ENCODE measurements around the gene FBXL3. TPM values are rescaled to one million over a fixed set of nuclear protein-coding genes. Genes with fewer than 3 reads are reported as not detected.

Gene FBXL3
- total and polyA plus RNA-seq, 4 donors, result 10.2 to 60.4 (median 28.1) TPM

GRCh38 chr13:77016888-77017623 is 9.9 kb downstream of the FBXL3 start:
- Histone ChIP-seq H3K9ac (ENCODE audit: low read depth in 1 of 2, low read length in 2 of 2) (no peak overlapping the region), H3K27me3 (ENCODE audit: control insufficient read depth in 4 of 4, insufficient read depth in 4 of 4, low read length in 3 of 4) (no peaks in the 10 kb centered on the region), H3K4me1 (ENCODE audit: control insufficient read depth in 4 of 4, insufficient read depth in 4 of 4, low read length in 3 of 4) (peaks cover 0 to 4% (median 3%) of the 10 kb centered on the region in 4 donors), H3K4me3 (ENCODE audit: low read depth in 1 of 3, low read length in 3 of 3) (no peak overlapping the region), H3K27ac (ENCODE audit: low read depth in 1 of 2, low read length in 2 of 2) (no peak overlapping the region), H3K36me3 (ENCODE audit: control insufficient read depth in 4 of 4, insufficient read depth in 3 of 4, low read depth in 1 of 4, low read length in 3 of 4) (peaks cover 6 to 48% (median 36%) of the 10 kb centered on the region in 4 donors), H3K9me3 (ENCODE audit: control insufficient read depth in 4 of 4, low read length in 3 of 4) (no peaks in the 10 kb centered on the region)
- 94% methylated on average over 6 of the region's 6 CpGs for WGBS
- DNase-seq (ENCODE audit: low spot score), result no peak
- TF ChIP-seq FOXA1 (IDR thresholded peaks at IDR 0.05) (no peak), ATF3 (IDR thresholded peaks at IDR 0.05) (no peak), NR2F2 (IDR thresholded peaks at IDR 0.05) (no peak), MAX (IDR thresholded peaks at IDR 0.05) (no peak), EGR1 (IDR thresholded peaks at IDR 0.05; ENCODE audit: low read depth in 2 of 2) (no peak), TAF1 (conservative IDR thresholded peaks at IDR 0.05) (no peak), JUND (IDR thresholded peaks at IDR 0.05) (no peak), GABPA (IDR thresholded peaks at IDR 0.05 in 1 of 2, conservative IDR thresholded peaks at IDR 0.05 in 1 of 2) (no peak), REST (IDR thresholded peaks at IDR 0.05) (no peak), HNF4A (conservative IDR thresholded peaks at IDR 0.05) (no peak), CTCF (IDR thresholded peaks at IDR 0.05; ENCODE audit: low read depth, low read length, missing input control) (no peak), RXRA (IDR thresholded peaks at IDR 0.05) (no peak), RAD21 (IDR thresholded peaks at IDR 0.05) (no peak), HNF4G (IDR thresholded peaks at IDR 0.05) (no peak), FOXA2 (IDR thresholded peaks at IDR 0.05) (no peak), YY1 (IDR thresholded peaks at IDR 0.05) (no peak), SP1 (IDR thresholded peaks at IDR 0.05) (no peak)

- peaks cover 6 to 48% (median 41%) of the 10 kb centered on the region in 4 donors for H3K36me3 ChIP-seq (ENCODE audit: control insufficient read depth in 4 of 4, insufficient read depth in 3 of 4, low read depth in 1 of 4, low read length in 3 of 4)
- H3K9me3 ChIP-seq (ENCODE audit: control insufficient read depth in 4 of 4, low read length in 3 of 4), result no peaks in the 10 kb centered on the region
- DNase-seq (ENCODE audit: low spot score), result no peak
- no peaks in the 10 kb centered on the region for H3K27me3 ChIP-seq (ENCODE audit: control insufficient read depth in 4 of 4, insufficient read depth in 4 of 4, low read length in 3 of 4)
- no peak for TF ChIP-seq MAX (IDR thresholded peaks at IDR 0.05)
- TF ChIP-seq YY1 (IDR thresholded peaks at IDR 0.05), result no peak
- no peak for TF ChIP-seq JUND (IDR thresholded peaks at IDR 0.05)
- no peak for TF ChIP-seq RXRA (IDR thresholded peaks at IDR 0.05)
- no peak for TF ChIP-seq EGR1 (IDR thresholded peaks at IDR 0.05; ENCODE audit: low read depth in 2 of 2)
- TF ChIP-seq HNF4A (conservative IDR thresholded peaks at IDR 0.05), result no peak
- TF ChIP-seq FOXA1 (IDR thresholded peaks at IDR 0.05), result no peak
- no peak for TF ChIP-seq RAD21 (IDR thresholded peaks at IDR 0.05)
- TF ChIP-seq NR2F2 (IDR thresholded peaks at IDR 0.05), result no peak
- no peak overlapping the region for H3K9ac ChIP-seq (ENCODE audit: low read depth in 1 of 2, low read length in 2 of 2)
- 92% methylated on average over 3 of the region's 3 CpGs for WGBS
- H3K4me3 ChIP-seq (ENCODE audit: low read depth in 1 of 3, low read length in 3 of 3), result no peak overlapping the region
- H3K27ac ChIP-seq (ENCODE audit: low read depth in 1 of 2, low read length in 2 of 2), result no peak overlapping the region
- peaks cover 0 to 4% (median 1%) of the 10 kb centered on the region in 4 donors for H3K4me1 ChIP-seq (ENCODE audit: control insufficient read depth in 4 of 4, insufficient read depth in 4 of 4, low read length in 3 of 4)
These were observed 10.6 kb downstream of the FBXL3 start for GRCh38 chr13:77016251-77016812.

Measured in liver (tissue), 9 donors.